GM15510 (cell line): ENCODE measurements around the gene SFXN4.

Experiments used
- POLR2A ChIP-seq: IDR thresholded peaks from 3 replicates; pipeline ENCODE4 v1.6.1; 2011; ENCODE audit warnings: borderline replicate concordance; ENCODE audit not compliant: insufficient read length; ENCODE audit errors: extremely low read depth

Gene SFXN4

GRCh38 chr10:119165171-119166117 lies at the start of gene SFXN4:
TSS of gene SFXN4 (minus strand) at chr10:119165714. CDS start at chr10:119165647, 67 bp downstream.
- TF ChIP-seq POLR2A: peak; percentile 70

- no peak for TF ChIP-seq POLR2A
Measured at GRCh38 chr10:119211625-119212441, 46.3 kb upstream of the SFXN4 start.

GRCh38 chr10:119211176-119211575 lies 45.7 kb upstream of the SFXN4 start:
- TF ChIP-seq POLR2A: no peak

- no peak for TF ChIP-seq POLR2A
Measured at GRCh38 chr10:119210633-119211032, 45.1 kb upstream of the SFXN4 start.

- TF ChIP-seq POLR2A: no peak
Measured at GRCh38 chr10:119209736-119210355, 44.3 kb upstream of the SFXN4 start.

- TF ChIP-seq POLR2A: no peak
Measured at GRCh38 chr10:119209035-119209735, 43.7 kb upstream of the SFXN4 start.

GRCh38 chr10:119208553-119208940 lies 43.0 kb upstream of the SFXN4 start:
- no peak for TF ChIP-seq POLR2A

GRCh38 chr10:119207713-119208552 lies 42.4 kb upstream of the SFXN4 start:
- no peak for TF ChIP-seq POLR2A

GRCh38 chr10:119207366-119207666 lies 41.8 kb upstream of the SFXN4 start, which contains the start of gene GRK5:
TSS of gene GRK5 (plus strand) at chr10:119207571. CDS start at chr10:119207918, 347 bp downstream.
- peak; percentile 65 for TF ChIP-seq POLR2A

GRCh38 chr10:119206603-119207365 lies 41.3 kb upstream of the SFXN4 start:
- TF ChIP-seq POLR2A: no peak

- peak; percentile 55 for TF ChIP-seq POLR2A
Measured at GRCh38 chr10:119205894-119206602, 40.5 kb upstream of the SFXN4 start.

- no peak for TF ChIP-seq POLR2A
Measured at GRCh38 chr10:119203006-119203405, 37.5 kb upstream of the SFXN4 start.
